GM19372 (cell line): ENCODE measurements around the gene DGCR6L.
A peak's percentile ranks its signal among the peaks of the same experiment; 100 is the strongest.
"Not testable (repeated sequence)": the region's sequence is repeated elsewhere in the genome, so short reads cannot be mapped to it uniquely, and the experiment has no call there.

ENCODE experiments used
- ATAC-seq: cut with Tn5 transposase; IDR thresholded peaks from one replicate; pipeline ENCODE4 v1.9.1; 2021; ENCODE audit warnings: mild to moderate bottlenecking, low read depth, moderate library complexity; ENCODE audit not compliant: unreplicated experiment

DGCR6L gene

GRCh38 chr22:20328569-20328930 is 8.7 kb upstream of the DGCR6L start:
- not testable (repeated sequence) for ATAC-seq

GRCh38 chr22:20325996-20326395 is 6.1 kb upstream of the DGCR6L start:
- not testable (repeated sequence) for ATAC-seq

- no peak for ATAC-seq
Measured at GRCh38 chr22:20324139-20324516, 4.3 kb upstream of the DGCR6L start.

GRCh38 chr22:20321552-20322211 is 1.8 kb upstream of the DGCR6L start:
- ATAC-seq: not testable (repeated sequence)

GRCh38 chr22:20320659-20321551 is 1.0 kb upstream of the DGCR6L start:
- ATAC-seq: not testable (repeated sequence)

- ATAC-seq: peak; percentile 16
Measured at GRCh38 chr22:20319041-20319744, 667 bp downstream of the DGCR6L start.

GRCh38 chr22:20318043-20318688 is 1.7 kb downstream of the DGCR6L start:
- not testable (repeated sequence) for ATAC-seq

GRCh38 chr22:20317402-20318042 is 2.3 kb downstream of the DGCR6L start:
- ATAC-seq: not testable (repeated sequence)

GRCh38 chr22:20316844-20317401 is 2.9 kb downstream of the DGCR6L start:
- ATAC-seq: no peak

- ATAC-seq: no peak
Measured at GRCh38 chr22:20316217-20316843, 3.5 kb downstream of the DGCR6L start.

- ATAC-seq: no peak
Measured at GRCh38 chr22:20315337-20316216, 4.3 kb downstream of the DGCR6L start.

- ATAC-seq: not testable (repeated sequence)
Measured at GRCh38 chr22:20314741-20315336, 5.0 kb downstream of the DGCR6L start.

GRCh38 chr22:20314206-20314605 is 5.7 kb downstream of the DGCR6L start:
- not testable (repeated sequence) for ATAC-seq

GRCh38 chr22:20313306-20314077 is 6.4 kb downstream of the DGCR6L start:
- ATAC-seq: not testable (repeated sequence)

- no peak for ATAC-seq
Measured at GRCh38 chr22:20312396-20313191, 7.3 kb downstream of the DGCR6L start.

GRCh38 chr22:20311249-20312062 is 8.4 kb downstream of the DGCR6L start:
- ATAC-seq: not testable (repeated sequence)
